HUDEP-2 (cell line): Measurements from ENCODE around the gene TNS3.
A peak's percentile ranks its signal among the peaks of the same experiment; 100 is the strongest.
"Not testable (repeated sequence)": the region's sequence is repeated elsewhere in the genome, so short reads cannot be mapped to it uniquely, and the experiment has no call there.

ENCODE experiments used
- DNase-seq, 76 experiments: peaks; one replicate each; lab custom pipeline; 2025; ENCODE audit not compliant: unreplicated experiment in 76 of 76; lab: John Stamatoyannopoulos, UW

Gene TNS3

GRCh38 chr7:47478017-47478344 lies 103.9 kb downstream of the TNS3 start:
- DNase-seq = peak in 3 of 76 experiments; percentile 8 to 13 (median 9)

GRCh38 chr7:47477191-47478016 lies 104.5 kb downstream of the TNS3 start:
- DNase-seq = no peak

GRCh38 chr7:47475880-47476227 lies 106.1 kb downstream of the TNS3 start:
- DNase-seq = no peak

GRCh38 chr7:47474937-47475879 lies 106.7 kb downstream of the TNS3 start:
- DNase-seq = peak in 72 of 76 experiments; percentile 13 to 89 (median 65)

GRCh38 chr7:47474211-47474936 lies 107.5 kb downstream of the TNS3 start:
- no peak for DNase-seq

- DNase-seq = no peak
These were observed 108.3 kb downstream of the TNS3 start for GRCh38 chr7:47473499-47474210.

GRCh38 chr7:47472444-47473157 lies 109.3 kb downstream of the TNS3 start:
- peak in 3 of 76 experiments; percentile 6 to 18 (median 6) for DNase-seq

GRCh38 chr7:47471831-47472230 lies 110.1 kb downstream of the TNS3 start:
- no peak for DNase-seq

- DNase-seq = no peak
These were observed 110.6 kb downstream of the TNS3 start for GRCh38 chr7:47471358-47471703.

GRCh38 chr7:47470567-47471357 lies 111.1 kb downstream of the TNS3 start:
- DNase-seq = no peak

- not testable (repeated sequence) for DNase-seq
These were observed 112.1 kb downstream of the TNS3 start for GRCh38 chr7:47469846-47470245.

- DNase-seq = no peak
These were observed 115.1 kb downstream of the TNS3 start for GRCh38 chr7:47466832-47467231.

- DNase-seq = no peak
These were observed 116.7 kb downstream of the TNS3 start for GRCh38 chr7:47465191-47465590.

GRCh38 chr7:47464266-47464665 lies 117.6 kb downstream of the TNS3 start:
- no peak for DNase-seq

GRCh38 chr7:47461746-47462145 lies 120.2 kb downstream of the TNS3 start:
- no peak for DNase-seq

GRCh38 chr7:47461161-47461560 lies 120.8 kb downstream of the TNS3 start:
- no peak for DNase-seq

GRCh38 chr7:47460251-47460989 lies 121.5 kb downstream of the TNS3 start:
- DNase-seq = no peak

- no peak for DNase-seq
These were observed 123.4 kb downstream of the TNS3 start for GRCh38 chr7:47458486-47458885.
